OCI-LY7 (cell line): ENCODE measurements around the gene SLC48A1. TPM values are rescaled to one million over a fixed set of nuclear protein-coding genes. Genes with fewer than 3 reads are reported as not detected.

Experiments used
- BruUV-seq: library from RNA; stranded (reverse); fragments of 400-500 nt; replicated peaks from 2 replicates; lab custom pipeline; 2021; lab: Mats Ljungman, UMichigan
- CTCF ChIA-PET: fragments of 300-600 bp; sonication (Branson Sonifier 250); formaldehyde crosslinking; loops from one replicate; lab custom pipeline; 2022; ENCODE audit warnings: antibody characterized with exemption; ENCODE audit not compliant: unreplicated experiment; lab: Charles Lee
- POLR2A ChIA-PET: fragments of 300-600 bp; sonication (Branson Sonifier 250); formaldehyde crosslinking; loops from one replicate; lab custom pipeline; 2022; ENCODE audit warnings: antibody characterized with exemption; lab: Charles Lee
- DNase-seq: peaks from one replicate; pipeline ENCODE4 v3.0.0-alpha.2; 2015; ENCODE audit warnings: low spot score
- H2AFZ ChIP-seq: fragments of 200-600 bp; sonication (generic), shearing (Covaris generic); 2 replicates; pipeline ENCODE4 v1.6.1; 2014; ENCODE audit warnings: mild to moderate bottlenecking, antibody characterized with exemption, low read length, moderate library complexity
- H3K27ac ChIP-seq: fragments of 200-600 bp; sonication (generic); 2 replicates; pipeline ENCODE4 v1.5.1; 2014; ENCODE audit warnings: mixed run types, low read depth, mild to moderate bottlenecking, moderate library complexity, low read length, inconsistent platforms; ENCODE audit not compliant: poor library complexity, severe bottlenecking
- H3K36me3 ChIP-seq: fragments of 200-600 bp; sonication (generic); 2 replicates; pipeline ENCODE4 v1.6.1; 2014; ENCODE audit warnings: mild to moderate bottlenecking, antibody characterized with exemption, low read length, moderate library complexity, mixed read lengths; ENCODE audit not compliant: insufficient read depth
- H3K4me1 ChIP-seq: fragments of 200-600 bp; sonication (generic); 2 replicates; pipeline ENCODE4 v1.5.1; 2014; ENCODE audit warnings: mild to moderate bottlenecking, low read length; ENCODE audit not compliant: insufficient read depth, poor library complexity, severe bottlenecking
- H3K4me2 ChIP-seq: fragments of 200-600 bp; sonication (generic); 2 replicates; pipeline ENCODE4 v1.6.1; 2014; ENCODE audit warnings: mild to moderate bottlenecking, low read length
- H3K4me3 ChIP-seq: fragments of 200-600 bp; sonication (generic); 2 replicates; pipeline ENCODE4 v1.5.1; 2014; ENCODE audit warnings: mild to moderate bottlenecking, low read depth, low read length; ENCODE audit not compliant: poor library complexity, severe bottlenecking
- H3K79me2 ChIP-seq: fragments of 200-600 bp; sonication (generic); 2 replicates; pipeline ENCODE4 v1.6.1; 2016; ENCODE audit warnings: low read depth, mild to moderate bottlenecking, low read length, moderate library complexity, mixed read lengths; ENCODE audit not compliant: insufficient read depth
- H3K9me2 ChIP-seq: fragments of 200-600 bp; sonication (generic); 2 replicates; pipeline ENCODE4 v1.6.1; 2016; ENCODE audit warnings: mild to moderate bottlenecking, low read length, mixed read lengths; ENCODE audit not compliant: insufficient read depth
- H3K9me3 ChIP-seq: fragments of 200-600 bp; sonication (generic); 2 replicates; pipeline ENCODE4 v1.6.1; 2014; ENCODE audit warnings: mild to moderate bottlenecking, mixed run types, low read length, mixed read lengths
- H4K20me1 ChIP-seq: fragments of 200-600 bp; sonication (generic); 2 replicates; pipeline ENCODE4 v1.6.1; 2014; ENCODE audit warnings: mild to moderate bottlenecking, antibody characterized with exemption, low read length, moderate library complexity, mixed read lengths; ENCODE audit not compliant: insufficient read depth
- EZH2phosphoT487 ChIP-seq: fragments of 200-600 bp; sonication (generic); IDR thresholded peaks from 2 replicates; pipeline ENCODE4 v1.6.1; 2018; ENCODE audit warnings: low read depth, borderline replicate concordance, mild to moderate bottlenecking, mixed run types, antibody characterized with exemption, low read length, moderate library complexity, mixed read lengths
- intact Hi-C: fragments of 100-400 bp; cut with micrococcal nuclease; formaldehyde crosslinking; loops from one replicate; pipeline ENCODE4 v1.10.0; 2022; ENCODE audit not compliant: unreplicated experiment
- total RNA-seq, 2 experiments: library from RNA; depleted of rRNA in 1 of 2; stranded (reverse); fragments of >200 nt in 1 of 2; shearing (Covaris generic) in 1 of 2; gene quantifications; 2 replicates each; pipeline ENCODE4 v1.2.3, GENCODE V29; 2014 to 2022
- TF ChIP-seq, protein P1 (sequence below): fragments of 200-600 bp; sonication (generic); conservative IDR thresholded peaks from 2 replicates; pipeline ENCODE4 v1.5.1; 2014; ENCODE audit warnings: mild to moderate bottlenecking, antibody characterized with exemption, low read length, moderate library complexity, mixed read lengths

SLC48A1 gene
- total RNA-seq, 2 experiments from 2014 or later: 9.6 to 12.0 TPM

GRCh38 chr12:47804171-47804570, 31.1 kb downstream of the SLC48A1 start:
- H3K79me2 ChIP-seq: peaks cover 30% of the 10 kb centered on the region; the same call in 1 of the 2 replicates

GRCh38 chr12:47805417-47805816, 32.4 kb downstream of the SLC48A1 start:
- TF ChIP-seq, protein P1, sequence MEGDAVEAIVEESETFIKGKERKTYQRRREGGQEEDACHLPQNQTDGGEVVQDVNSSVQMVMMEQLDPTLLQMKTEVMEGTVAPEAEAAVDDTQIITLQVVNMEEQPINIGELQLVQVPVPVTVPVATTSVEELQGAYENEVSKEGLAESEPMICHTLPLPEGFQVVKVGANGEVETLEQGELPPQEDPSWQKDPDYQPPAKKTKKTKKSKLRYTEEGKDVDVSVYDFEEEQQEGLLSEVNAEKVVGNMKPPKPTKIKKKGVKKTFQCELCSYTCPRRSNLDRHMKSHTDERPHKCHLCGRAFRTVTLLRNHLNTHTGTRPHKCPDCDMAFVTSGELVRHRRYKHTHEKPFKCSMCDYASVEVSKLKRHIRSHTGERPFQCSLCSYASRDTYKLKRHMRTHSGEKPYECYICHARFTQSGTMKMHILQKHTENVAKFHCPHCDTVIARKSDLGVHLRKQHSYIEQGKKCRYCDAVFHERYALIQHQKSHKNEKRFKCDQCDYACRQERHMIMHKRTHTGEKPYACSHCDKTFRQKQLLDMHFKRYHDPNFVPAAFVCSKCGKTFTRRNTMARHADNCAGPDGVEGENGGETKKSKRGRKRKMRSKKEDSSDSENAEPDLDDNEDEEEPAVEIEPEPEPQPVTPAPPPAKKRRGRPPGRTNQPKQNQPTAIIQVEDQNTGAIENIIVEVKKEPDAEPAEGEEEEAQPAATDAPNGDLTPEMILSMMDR: no peak
- no peak for TF ChIP-seq EZH2phosphoT487
- POLR2A ChIA-PET: interaction anchor here (1.0 to 10.4 kb wide), 2 partner anchors 17 to 27 kb away, joined by 3 to 342 read pairs; no protein-coding TSS in a partner anchor

More at GRCh38 chr12:47804171-47804570, 31.1 kb downstream of the SLC48A1 start:
- TF ChIP-seq EZH2phosphoT487: no peak
- TF ChIP-seq, protein P1: no peak
- Histone ChIP-seq H3K4me1 (peaks cover 62% of the 10 kb centered on the region), H3K9me3 (no peaks in the 10 kb centered on the region), H3K9me2 (no peaks in the 10 kb centered on the region), H3K4me3 (no peak overlapping the region), H4K20me1 (peaks cover 30% of the 10 kb centered on the region), H3K36me3 (peaks cover 28% of the 10 kb centered on the region), H2AFZ (no peak overlapping the region), H3K27ac (no peak overlapping the region), H3K4me2 (no peak overlapping the region)
- BruUV-seq: no TSS peak
- intact Hi-C loops: no loop called here
- ChIA-PET CTCF (interaction anchor here (1.2 kb wide), 1 partner anchor 30 kb away, joined by 4 read pairs; no protein-coding TSS in a partner anchor), POLR2A (interaction anchor here (0.7 to 1.4 kb wide), 4 partner anchors 17 to 46 kb away, joined by 3 to 8 read pairs (median 5); partner anchors contain the start of gene RAPGEF3)
- DNase-seq: no peak

DNA sequence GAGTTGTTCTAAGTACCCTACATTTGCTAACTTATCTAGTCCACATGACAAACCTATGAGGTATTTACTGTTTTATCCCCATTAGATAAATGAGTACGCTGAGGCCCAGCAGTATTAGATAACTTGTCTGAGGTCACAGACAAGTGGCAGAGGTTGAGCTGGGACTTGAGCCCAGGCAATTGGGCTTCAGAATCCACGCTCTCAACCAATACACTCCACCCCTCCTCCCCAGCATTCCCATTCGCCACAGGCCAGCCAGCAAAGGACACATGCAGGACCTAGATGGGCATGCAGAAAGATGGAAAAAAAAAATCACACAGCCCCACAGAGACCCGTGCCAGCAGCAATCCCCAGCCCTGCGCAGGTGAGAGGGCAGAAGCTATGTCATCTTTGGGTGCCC, 34.3 kb downstream of the SLC48A1 start:
- DNase-seq: no peak
- peaks cover 93% of the 10 kb centered on the region for H3K4me1 ChIP-seq
- peak overlapping the region; percentile 71 for H3K27ac ChIP-seq
- BruUV-seq: no TSS peak
- no peaks in the 10 kb centered on the region for H3K9me2 ChIP-seq
- peaks cover 61% of the 10 kb centered on the region for H3K79me2 ChIP-seq
- peaks cover 33% of the 10 kb centered on the region for H3K36me3 ChIP-seq
- H3K4me2 ChIP-seq: peak overlapping the region; percentile 98
- peaks cover 23% of the 10 kb centered on the region for H4K20me1 ChIP-seq
- no peaks in the 10 kb centered on the region for H3K9me3 ChIP-seq
- no peak overlapping the region for H2AFZ ChIP-seq
- ChIA-PET CTCF (interaction anchor here (0.6 to 8.0 kb wide), 7 partner anchors 10 to 71 kb away, joined by 3 to 133 read pairs (median 9); no protein-coding TSS in a partner anchor), POLR2A (interaction anchor here (0.6 to 10.4 kb wide), 10 partner anchors 10 to 92 kb away, joined by 3 to 342 read pairs (median 4); partner anchors contain the start of gene HDAC7)
- no peak for TF ChIP-seq EZH2phosphoT487
- TF ChIP-seq, protein P1: no peak
- intact Hi-C loops: no loop called here
- H3K4me3 ChIP-seq: peak overlapping the region; percentile 61

More at GRCh38 chr12:47805417-47805816, 32.4 kb downstream of the SLC48A1 start:
- intact Hi-C loops: no loop called here
- Histone ChIP-seq H3K79me2 (peaks cover 42% of the 10 kb centered on the region; the same call in 1 of the 2 replicates), H3K9me3 (no peaks in the 10 kb centered on the region), H3K4me2 (no peak overlapping the region), H2AFZ (no peak overlapping the region), H3K4me1 (peaks cover 74% of the 10 kb centered on the region), H4K20me1 (peaks cover 30% of the 10 kb centered on the region), H3K27ac (no peak overlapping the region), H3K4me3 (no peak overlapping the region), H3K36me3 (peaks cover 28% of the 10 kb centered on the region), H3K9me2 (no peaks in the 10 kb centered on the region)
- no peak for DNase-seq
- CTCF ChIA-PET: no interaction called here
- BruUV-seq: no TSS peak
